ENCODE measurements around the gene CTDNEP1. TPM values are rescaled to one million over a fixed set of nuclear protein-coding genes. Genes with fewer than 3 reads are reported as not detected.

The CTDNEP1 gene
- total and polyA plus RNA-seq, 11 donors: 54.0 to 126 (median 107) TPM

DNA sequence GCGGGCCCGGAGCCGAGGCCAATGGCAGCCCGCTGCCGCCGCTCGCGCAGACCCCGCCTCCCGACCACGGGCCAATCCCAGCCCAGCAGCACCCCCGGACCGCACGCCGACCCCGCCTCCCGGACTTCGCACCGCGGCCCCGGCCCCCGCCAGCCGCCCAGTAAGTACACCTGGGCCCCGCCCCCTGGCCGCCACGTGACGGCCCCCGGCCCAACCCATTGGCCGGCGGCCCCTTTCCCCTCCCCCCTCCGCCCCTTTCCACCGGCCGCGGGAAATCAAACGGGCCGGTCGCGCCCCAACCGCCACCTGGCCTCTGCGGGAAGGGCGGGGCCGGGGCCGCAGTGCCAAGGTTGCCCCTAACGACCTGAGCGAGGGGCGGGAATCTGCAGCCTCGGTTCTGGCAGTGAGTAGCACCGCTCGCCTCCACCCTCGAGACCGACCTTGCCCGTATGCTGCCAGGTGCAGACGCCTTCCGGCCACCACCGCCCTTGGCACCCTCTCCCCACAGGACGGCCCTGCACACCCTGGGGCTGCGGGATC is 43.1 kb upstream of the CTDNEP1 start, which contains the start of gene YBX2:
Gene YBX2, minus strand, starts transcription at position 26 of the 540 bp plus-strand sequence. CDS start 139 bp downstream, outside the sequence.
- Histone ChIP-seq H3K4me1 (peaks cover 2 to 71% (median 45%) of the 10 kb centered on the region in 12 donors), H3K27me3 (peaks cover 0 to 57% (median 29%) of the 10 kb centered on the region in 9 donors), H3K9me3 (no peaks in the 10 kb centered on the region), H3K4me3 (peak within 1 kb of the TSS in 11 of 12 donors; percentile 1 to 41 (median 30)), H3K36me3 (no peaks in the 10 kb centered on the region), H3K27ac (peak within 1 kb of the TSS in 6 of 12 donors; percentile 50 to 85 (median 78))
- intact Hi-C loops (cut with DNase I): loop anchor here in 2 of 10 donors (5.0 to 10.0 kb wide), 2 partner anchors 247 to 250 kb away; partner anchors contain the start of gene SLC16A11 (in 1 of the 2)
- ATAC-seq: peak in 3 of 4 donors; percentile 17 to 44 (median 28)
- peak; percentile 72 to 86 (median 81) for DNase-seq
- WGBS, 4 donors: 2 to 13% (median 4%) methylated on average over 11 to 57 of the region's 57 CpGs
- TF ChIP-seq POLR2A (IDR thresholded peaks at IDR 0.05): no peak
- TF ChIP-seq CTCF (IDR thresholded peaks at IDR 0.05): no peak

DNA sequence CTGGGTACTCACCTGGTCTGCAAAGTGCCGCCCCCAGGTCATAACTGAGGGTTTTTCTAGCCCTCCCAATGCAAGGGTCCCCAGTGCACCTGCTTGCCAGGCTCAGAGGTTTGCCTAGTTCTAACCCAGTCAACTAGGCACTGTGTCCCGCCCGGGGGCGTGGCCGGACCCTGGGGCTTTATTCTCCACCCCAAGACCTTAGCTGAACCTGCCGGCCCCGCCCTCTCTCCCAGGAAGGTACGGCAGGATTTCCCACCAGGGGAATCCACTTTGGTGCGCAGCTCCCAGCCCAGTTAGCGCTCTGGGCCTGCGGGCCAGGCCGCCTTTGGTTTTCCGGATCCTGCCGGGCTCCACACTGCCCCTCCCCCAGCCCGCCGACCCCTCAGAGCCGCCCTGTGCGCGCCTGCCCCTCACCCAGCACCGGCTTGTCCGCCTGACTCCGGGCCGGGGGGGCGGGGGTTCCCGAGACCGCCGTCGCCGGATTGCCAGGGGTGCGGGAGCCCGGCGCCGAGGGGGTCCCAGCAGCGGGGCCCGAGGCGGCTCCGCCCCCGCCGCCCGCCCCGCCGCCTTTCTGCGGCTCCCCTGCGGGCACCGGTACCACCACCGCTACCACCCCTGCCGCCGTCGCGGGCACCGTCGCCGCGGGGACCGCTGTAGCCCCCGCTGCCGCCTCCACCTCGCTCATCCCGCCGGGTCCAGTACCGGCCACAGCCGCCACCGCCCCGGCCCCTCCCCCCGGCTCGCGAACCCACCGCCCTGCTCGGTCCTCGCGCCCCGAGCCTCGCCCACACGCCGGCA is 42.5 kb upstream of the CTDNEP1 start:
- Histone ChIP-seq H3K4me3 (peak overlapping the region in 10 of 12 donors; percentile 1 to 41 (median 32)), H3K4me1 (peaks cover 2 to 71% (median 46%) of the 10 kb centered on the region in 12 donors), H3K9me3 (no peaks in the 10 kb centered on the region), H3K27ac (peak overlapping the region in 3 of 12 donors; percentile 38 to 65 (median 50)), H3K27me3 (peaks cover 0 to 57% (median 29%) of the 10 kb centered on the region in 9 donors), H3K36me3 (no peaks in the 10 kb centered on the region)
- intact Hi-C loops (cut with DNase I): loop anchor here in 1 of 10 donors (10.0 kb wide), 1 partner anchor 249 kb away; the partner anchor contains the start of gene SLC16A11
- no peak for TF ChIP-seq CTCF (IDR thresholded peaks at IDR 0.05)
- TF ChIP-seq POLR2A (IDR thresholded peaks at IDR 0.05): no peak
- ATAC-seq: no peak
- WGBS, 4 donors: 5 to 16% (median 10%) methylated on average over 11 to 75 of the region's 75 CpGs
- no peak for DNase-seq

GRCh38 chr17:7293159-7293558 is 41.6 kb upstream of the CTDNEP1 start:
- 53 to 70% (median 64%) methylated on average over 8 to 11 of the region's 11 CpGs for WGBS, 4 donors
- no peaks in the 10 kb centered on the region for H3K9me3 ChIP-seq
- DNase-seq (no peak), ATAC-seq (no peak)
- H3K27ac ChIP-seq: peak overlapping the region in 6 of 12 donors; percentile 0 to 66 (median 50)
- no peaks in the 10 kb centered on the region for H3K36me3 ChIP-seq
- peaks cover 0 to 57% (median 29%) of the 10 kb centered on the region in 9 donors for H3K27me3 ChIP-seq
- intact Hi-C loops (cut with DNase I): loop anchor here in 1 of 10 donors (10.0 kb wide), 1 partner anchor 248 kb away; the partner anchor contains the start of gene SLC16A11
- peaks cover 2 to 71% (median 46%) of the 10 kb centered on the region in 12 donors for H3K4me1 ChIP-seq
- TF ChIP-seq POLR2A (IDR thresholded peaks at IDR 0.05): no peak
- no peak for TF ChIP-seq CTCF (IDR thresholded peaks at IDR 0.05)
- no peak overlapping the region for H3K4me3 ChIP-seq
